H9 (cell line): ENCODE data around the gene UBAP1. TPM values are rescaled to one million over a fixed set of nuclear protein-coding genes. Genes with fewer than 3 reads are reported as not detected.
A peak's percentile ranks its signal among the peaks of the same experiment; 100 is the strongest.

Experiments used
- DNase-seq: peaks from one replicate; pipeline ENCODE4 v3.0.0-alpha.2; 2017
- H2AFZ ChIP-seq: one replicate; pipeline ENCODE4 v1.6.1; 2013; ENCODE audit warnings: mild to moderate bottlenecking, low read length, control low read depth, moderate library complexity
- H2AK5ac ChIP-seq: 2 replicates; pipeline ENCODE4 v1.6.1; 2013; ENCODE audit warnings: low read length, control low read depth, mixed read lengths; ENCODE audit not compliant: insufficient read length
- H2BK120ac ChIP-seq: one replicate; pipeline ENCODE4 v1.6.1; 2013; ENCODE audit warnings: low read depth, mild to moderate bottlenecking, low read length, control low read depth, inconsistent platforms; ENCODE audit not compliant: poor library complexity, severe bottlenecking
- H2BK12ac ChIP-seq: 2 replicates; pipeline ENCODE4 v1.6.1; 2013; ENCODE audit warnings: low read length, control low read depth, mixed read lengths, low read depth; ENCODE audit not compliant: insufficient read length
- H2BK15ac ChIP-seq: 2 replicates; pipeline ENCODE4 v1.6.1; 2013; ENCODE audit warnings: low read depth, low read length, control low read depth
- H2BK20ac ChIP-seq: one replicate; pipeline ENCODE4 v1.6.1; 2013; ENCODE audit warnings: low read depth, mild to moderate bottlenecking, low read length, control low read depth, inconsistent platforms; ENCODE audit not compliant: poor library complexity, severe bottlenecking
- H2BK5ac ChIP-seq: 2 replicates; pipeline ENCODE4 v1.6.1; 2013; ENCODE audit warnings: low read length, control low read depth, mixed read lengths; ENCODE audit not compliant: insufficient read length
- H3K14ac ChIP-seq: 2 replicates; pipeline ENCODE4 v1.6.1; 2013; ENCODE audit warnings: low read length, control low read depth; ENCODE audit not compliant: insufficient read depth
- H3K18ac ChIP-seq: 2 replicates; pipeline ENCODE4 v1.6.1; 2013; ENCODE audit warnings: low read depth, mild to moderate bottlenecking, mixed read lengths, low read length, control low read depth; ENCODE audit not compliant: insufficient read length
- H3K23ac ChIP-seq: 2 replicates; pipeline ENCODE4 v1.6.1; 2013; ENCODE audit warnings: low read length, control low read depth, mixed read lengths, low read depth; ENCODE audit not compliant: insufficient read length
- H3K23me2 ChIP-seq: 2 replicates; pipeline ENCODE4 v1.6.1; 2013; ENCODE audit warnings: low read depth, mild to moderate bottlenecking, mixed read lengths, low read length, control low read depth; ENCODE audit not compliant: insufficient read length, poor library complexity, severe bottlenecking
- H3K27ac ChIP-seq: 2 replicates; pipeline ENCODE4 v1.5.1; 2013; ENCODE audit warnings: low read length, control low read depth, mixed read lengths, low read depth; ENCODE audit not compliant: insufficient read length
- H3K27me3 ChIP-seq: 2 replicates; pipeline ENCODE4 v1.6.1; 2013; ENCODE audit warnings: low read length, control low read depth, inconsistent platforms; ENCODE audit not compliant: insufficient read depth
- H3K4ac ChIP-seq: 2 replicates; pipeline ENCODE4 v1.6.1; 2013; ENCODE audit warnings: low read depth, mild to moderate bottlenecking, control low read depth, inconsistent platforms, low read length, moderate library complexity
- H3K4me1 ChIP-seq: 2 replicates; pipeline ENCODE4 v1.6.1; 2013; ENCODE audit warnings: low read length, control low read depth, inconsistent platforms; ENCODE audit not compliant: insufficient read depth
- H3K4me2 ChIP-seq: 2 replicates; pipeline ENCODE4 v1.6.1; 2013; ENCODE audit warnings: low read length, control low read depth, mixed read lengths; ENCODE audit not compliant: insufficient read length, insufficient read depth
- H3K56ac ChIP-seq: 2 replicates; pipeline ENCODE4 v1.6.1; 2013; ENCODE audit warnings: low read depth, mild to moderate bottlenecking, mixed read lengths, low read length, control low read depth; ENCODE audit not compliant: insufficient read length
- H3K79me1 ChIP-seq: 2 replicates; pipeline ENCODE4 v1.6.1; 2013; ENCODE audit warnings: low read depth, mild to moderate bottlenecking, moderate library complexity, low read length, control low read depth, inconsistent platforms; ENCODE audit not compliant: insufficient read depth, poor library complexity, severe bottlenecking
- H3K79me2 ChIP-seq: 2 replicates; pipeline ENCODE4 v1.6.1; 2013; ENCODE audit warnings: low read length, control low read depth, inconsistent platforms; ENCODE audit not compliant: insufficient read depth
- H3K9ac ChIP-seq: 2 replicates; pipeline ENCODE4 v1.6.1; 2013; ENCODE audit warnings: low read length, control low read depth, mixed read lengths; ENCODE audit not compliant: insufficient read length; ENCODE audit errors: extremely low read depth
- H3K9me3 ChIP-seq: one replicate; pipeline ENCODE4 v1.6.1; 2013; ENCODE audit warnings: low read depth, low read length, inconsistent platforms; ENCODE audit not compliant: control insufficient read depth
- H3T11ph ChIP-seq: one replicate; pipeline ENCODE4 v1.6.1; 2013; ENCODE audit warnings: mild to moderate bottlenecking, low read length, control low read depth, inconsistent platforms
- H4K20me1 ChIP-seq: one replicate; pipeline ENCODE4 v1.6.1; 2013; ENCODE audit not compliant: control insufficient read depth, insufficient read length, insufficient read depth
- H4K5ac ChIP-seq: 2 replicates; pipeline ENCODE4 v1.6.1; 2013; ENCODE audit warnings: low read depth, mild to moderate bottlenecking, mixed read lengths, low read length, control low read depth; ENCODE audit not compliant: insufficient read length
- H4K8ac ChIP-seq: replicated peaks from 2 replicates; pipeline ENCODE4 v1.6.1; 2013; ENCODE audit warnings: low read length, control low read depth, mixed read lengths, low read depth; ENCODE audit not compliant: insufficient read length
- H4K91ac ChIP-seq: 2 replicates; pipeline ENCODE4 v1.6.1; 2013; ENCODE audit warnings: low read depth, mild to moderate bottlenecking, moderate library complexity, mixed read lengths, low read length, control low read depth; ENCODE audit not compliant: insufficient read length
- H3K27ac Mint-ChIP-seq, 3 experiments: 2 replicates in 2 of 3; 3 replicates in 1 of 3; pipeline ENCODE4 v1.8.0; 2020 to 2021; ENCODE audit warnings: mixed read lengths in 3 of 3, mild to moderate bottlenecking in 1 of 3, moderate library complexity in 1 of 3
- H3K27me3 Mint-ChIP-seq: 2 replicates; pipeline ENCODE4 v1.8.0; 2021; ENCODE audit warnings: low read depth, mild to moderate bottlenecking, moderate library complexity, mixed read lengths
- H3K36me3 Mint-ChIP-seq, 3 experiments: 2 replicates in 2 of 3; 3 replicates in 1 of 3; pipeline ENCODE4 v1.8.0; 2020 to 2021; ENCODE audit warnings: low read depth in 3 of 3, mixed read lengths in 3 of 3; ENCODE audit not compliant: insufficient read depth in 1 of 3
- H3K4me1 Mint-ChIP-seq, 2 experiments: 2 replicates each; pipeline ENCODE4 v1.8.0; 2020; ENCODE audit warnings: mixed read lengths in 2 of 2
- H3K4me3 Mint-ChIP-seq, 2 experiments: 2 replicates in 1 of 2; 3 replicates in 1 of 2; pipeline ENCODE4 v1.8.0; 2020 to 2021; ENCODE audit warnings: mild to moderate bottlenecking in 2 of 2, mixed read lengths in 2 of 2, moderate library complexity in 1 of 2
- H3K9me3 Mint-ChIP-seq, 2 experiments: 2 replicates in 1 of 2; 3 replicates in 1 of 2; pipeline ENCODE4 v1.8.0; 2020; ENCODE audit warnings: mild to moderate bottlenecking in 2 of 2, mixed read lengths in 2 of 2, moderate library complexity in 1 of 2
- CTCF ChIP-seq: fragments of 200-600 bp; sonication (generic); conservative IDR thresholded peaks from 3 replicates; pipeline ENCODE4 v1.8.0; 2021; ENCODE audit warnings: antibody characterized with exemption, mild to moderate bottlenecking
- WGBS: extraction: QIAGEN DNeasy Blood & Tissue Kit; methylation state at CpG from one replicate; pipeline ENCODE4 v1.1.7; 2013; ENCODE audit warnings: missing lambda C conversion rate, low lambda C conversion rate, mixed read lengths; ENCODE audit not compliant: insufficient read length; ENCODE audit errors: extremely low coverage; 5-methylcytosine and 5-hydroxymethylcytosine counted together
- total RNA-seq: library from RNA; stranded (reverse); gene quantifications from 2 replicates; pipeline ENCODE4 v1.2.1, GENCODE V29; 2021

The UBAP1 gene
- total RNA-seq, 1 experiment from 2014 or later, result 32.6 TPM

- Histone ChIP-seq H3K4me1 (no peaks in the 10 kb centered on the region), H3K27me3 (no peaks in the 10 kb centered on the region), H2BK120ac (no peak overlapping the region), H3K23ac (no peak overlapping the region), H3K79me2 (no peaks in the 10 kb centered on the region), H3K56ac (no peak overlapping the region), H3K23me2 (no peaks in the 10 kb centered on the region), H3K27ac (no peak overlapping the region), H3K9me3 (no peaks in the 10 kb centered on the region), H2AK5ac (no peak overlapping the region), H3K9ac (no peak overlapping the region), H3K4me2 (no peak overlapping the region), H2BK15ac (no peak overlapping the region), H4K91ac (no peak overlapping the region), H4K5ac (no peak overlapping the region), H3T11ph (no peak overlapping the region), H2BK20ac (no peak overlapping the region), H3K14ac (no peak overlapping the region), H2AFZ (no peak overlapping the region), H2BK12ac (no peak overlapping the region), H3K79me1 (no peaks in the 10 kb centered on the region), H4K8ac (no peak overlapping the region), H3K18ac (no peak overlapping the region), H4K20me1 (peaks cover 2% of the 10 kb centered on the region), H3K4ac (no peak overlapping the region), H2BK5ac (no peak overlapping the region)
- no peak for DNase-seq
- Mint-ChIP-seq H3K4me3 (no peak overlapping the region; a peak in 1 of 5 replicates), H3K27me3 (no peaks in the 10 kb centered on the region), H3K9me3 (no peaks in the 10 kb centered on the region), H3K4me1 (no peaks in the 10 kb centered on the region), H3K36me3 (peaks cover 3 to 9% (median 6%) of the 10 kb centered on the region in 3 experiments), H3K27ac (peak overlapping the region in 1 of 3 experiments; percentile 25; a peak in 1 of 7 replicates)
- no peak for TF ChIP-seq CTCF
- WGBS, result no CpG with 5 or more reads among the region's 11 CpGs
Observed at GRCh38 chr9:34256987-34257585, 78.2 kb downstream of the UBAP1 start.
